SK-N-MC (cell line): ENCODE data around the gene EGFR.

Experiments used
- EZH2 ChIP-seq: fragments of 200-600 bp; sonication (generic); IDR thresholded peaks from one replicate; pipeline ENCODE4 v1.6.1; 2017; ENCODE audit warnings: antibody characterized with exemption
- FOXP2 ChIP-seq: optimal IDR thresholded peaks from 2 replicates; pipeline ENCODE3; 2011; ENCODE audit warnings: mild to moderate bottlenecking, moderate library complexity; ENCODE audit not compliant: insufficient read depth; ENCODE audit errors: extremely low read length, control extremely low read depth
- POLR2AphosphoS5 ChIP-seq: IDR thresholded peaks from 2 replicates; pipeline ENCODE4 v1.6.1; 2012; ENCODE audit warnings: mild to moderate bottlenecking, low read depth, low read length, borderline replicate concordance

DNA sequence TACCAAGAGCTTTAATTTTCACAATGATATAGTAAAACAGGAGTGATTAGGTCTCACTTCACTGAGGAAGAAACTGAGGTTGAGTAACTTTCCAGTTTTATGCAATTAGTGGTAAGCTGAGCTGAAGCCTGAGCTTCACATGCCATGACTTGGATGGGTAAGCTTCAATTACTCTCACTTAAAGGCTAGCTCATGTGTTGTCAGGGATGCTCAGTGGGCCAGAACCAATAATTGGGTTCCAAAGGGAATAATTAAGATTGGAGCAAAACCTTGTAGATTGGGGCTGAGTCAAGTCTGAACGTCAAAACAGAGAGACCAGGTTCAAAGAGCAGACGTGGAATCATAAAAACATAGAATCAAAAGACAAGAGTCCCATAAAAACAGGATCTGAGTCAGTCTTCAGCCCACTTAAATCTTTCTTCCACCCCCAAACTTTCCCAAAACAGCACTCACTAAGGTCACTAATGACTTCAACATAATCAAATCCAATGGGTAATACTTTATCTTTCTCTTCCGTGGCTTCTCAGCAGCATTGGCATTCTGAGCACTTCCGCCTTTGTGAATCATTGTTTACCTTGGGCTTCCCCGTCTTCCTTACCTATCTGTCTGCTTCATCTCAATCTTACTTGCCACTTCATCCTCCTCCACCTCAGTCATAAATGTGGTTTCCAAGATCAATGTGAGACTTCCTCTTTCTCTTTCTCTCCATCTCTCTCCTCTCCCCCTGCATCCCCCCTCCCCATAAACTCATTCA lies 23.0 kb upstream of the EGFR start:
- no peak for TF ChIP-seq EZH2
- no peak for TF ChIP-seq POLR2AphosphoS5
- TF ChIP-seq FOXP2 = no peak
